IPS-20b (cell line): Measurements from ENCODE around the gene NUTM1.

Experiments used
- H3K27ac ChIP-seq: one replicate; pipeline ENCODE4 v1.5.1; 2013; ENCODE audit warnings: low read length
- H3K27me3 ChIP-seq: 2 replicates; pipeline ENCODE4 v1.6.1; 2013; ENCODE audit warnings: mild to moderate bottlenecking, low read length, inconsistent platforms; ENCODE audit not compliant: insufficient read depth
- H3K36me3 ChIP-seq: 2 replicates; pipeline ENCODE4 v1.6.1; 2013; ENCODE audit warnings: low read depth, mild to moderate bottlenecking, inconsistent platforms, low read length, moderate library complexity; ENCODE audit not compliant: insufficient read depth
- H3K4me1 ChIP-seq: 2 replicates; pipeline ENCODE4 v1.6.1; 2013; ENCODE audit warnings: mild to moderate bottlenecking, control low read depth, inconsistent platforms, low read length, moderate library complexity; ENCODE audit not compliant: insufficient read depth
- H3K4me3 ChIP-seq: 2 replicates; pipeline ENCODE4 v1.5.1; 2013; ENCODE audit warnings: mild to moderate bottlenecking, low read length, inconsistent platforms
- H3K9ac ChIP-seq: 2 replicates; pipeline ENCODE4 v1.6.1; 2013; ENCODE audit warnings: low read depth, mild to moderate bottlenecking, inconsistent platforms, low read length, moderate library complexity
- H3K9me3 ChIP-seq: 2 replicates; pipeline ENCODE4 v1.6.1; 2013; ENCODE audit warnings: mild to moderate bottlenecking, low read depth, low read length, inconsistent platforms; ENCODE audit not compliant: insufficient read depth

Gene NUTM1

DNA sequence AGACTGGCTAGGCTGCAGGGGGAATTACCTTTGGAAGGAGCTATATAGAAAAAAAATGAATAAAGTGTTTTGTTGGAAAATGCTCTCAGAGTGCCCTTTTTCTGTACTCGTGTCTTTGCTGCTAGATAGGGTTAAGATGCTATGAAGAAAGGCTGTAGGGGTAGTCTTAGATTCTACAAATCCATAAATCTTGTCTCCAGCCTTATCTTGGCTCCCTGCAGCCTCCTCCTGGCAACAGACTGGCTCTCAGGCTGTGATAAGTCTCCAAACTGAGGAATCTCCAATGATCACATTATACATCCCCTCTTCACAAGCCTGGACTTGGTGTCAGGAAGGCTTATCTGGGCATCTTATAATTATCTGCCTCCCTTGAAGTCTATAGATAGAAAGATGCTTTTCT, 14.5 kb downstream of the NUTM1 start:
- H3K4me1 ChIP-seq: no peaks in the 10 kb centered on the region; the same call in 1 of the 2 replicates
- H3K36me3 ChIP-seq: peaks cover 86% of the 10 kb centered on the region
- no peak overlapping the region for H3K9ac ChIP-seq
- no peak overlapping the region for H3K27ac ChIP-seq
- H3K4me3 ChIP-seq: no peak overlapping the region
- no peaks in the 10 kb centered on the region for H3K27me3 ChIP-seq
- no peaks in the 10 kb centered on the region for H3K9me3 ChIP-seq

DNA sequence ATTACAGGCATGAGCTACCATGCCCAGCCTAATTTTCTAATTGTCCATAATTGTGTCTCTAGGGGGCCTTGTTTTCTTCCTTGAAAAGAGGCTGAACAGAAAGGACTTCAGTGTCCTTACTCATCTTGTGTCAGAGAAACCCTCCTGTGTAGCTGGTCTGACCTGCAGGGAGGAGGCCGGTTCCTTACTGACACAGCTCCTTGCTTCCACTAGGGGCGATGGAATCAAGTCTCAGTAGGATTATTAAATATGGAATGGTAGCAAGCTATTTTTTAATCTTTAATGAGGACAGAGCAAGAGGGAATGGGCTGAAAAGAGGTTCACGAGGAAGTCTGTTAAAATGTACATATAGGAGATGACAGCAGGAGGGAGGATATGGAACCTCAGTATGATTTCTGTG, 15.3 kb downstream of the NUTM1 start:
- H3K36me3 ChIP-seq: peaks cover 93% of the 10 kb centered on the region
- H3K27ac ChIP-seq: no peak overlapping the region
- H3K4me3 ChIP-seq: no peak overlapping the region
- H3K9me3 ChIP-seq: no peaks in the 10 kb centered on the region
- H3K4me1 ChIP-seq: no peaks in the 10 kb centered on the region; the same call in 1 of the 2 replicates
- no peaks in the 10 kb centered on the region for H3K27me3 ChIP-seq
- no peak overlapping the region for H3K9ac ChIP-seq

DNA sequence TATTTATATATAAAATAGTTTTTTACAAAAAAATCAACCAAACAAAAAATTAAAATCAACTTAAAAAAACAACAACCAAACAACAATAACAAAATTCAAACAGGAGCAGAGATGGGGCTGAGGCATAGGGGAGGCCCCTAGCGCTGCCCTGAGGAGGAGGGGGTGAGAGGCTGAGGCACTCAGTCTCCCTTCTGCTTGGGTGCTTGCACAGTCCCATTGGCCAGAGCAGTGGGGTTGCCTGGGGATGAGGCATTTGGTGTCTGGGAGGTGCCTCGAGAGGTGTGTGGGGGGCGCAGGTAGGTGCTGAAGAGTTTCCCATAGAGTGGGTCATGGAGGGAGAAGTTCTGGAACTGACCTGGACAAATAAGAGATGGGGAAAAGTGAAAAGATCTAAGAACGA, 15.8 kb downstream of the NUTM1 start:
- no peaks in the 10 kb centered on the region; the same call in 1 of the 2 replicates for H3K4me1 ChIP-seq
- H3K36me3 ChIP-seq: peaks cover 96% of the 10 kb centered on the region
- H3K27ac ChIP-seq: no peak overlapping the region
- H3K4me3 ChIP-seq: no peak overlapping the region
- H3K27me3 ChIP-seq: no peaks in the 10 kb centered on the region
- H3K9me3 ChIP-seq: no peaks in the 10 kb centered on the region
- no peak overlapping the region for H3K9ac ChIP-seq

GRCh38 chr15:34359416-34359815, 16.3 kb downstream of the NUTM1 start:
- H3K36me3 ChIP-seq: peaks cover 94% of the 10 kb centered on the region

DNA sequence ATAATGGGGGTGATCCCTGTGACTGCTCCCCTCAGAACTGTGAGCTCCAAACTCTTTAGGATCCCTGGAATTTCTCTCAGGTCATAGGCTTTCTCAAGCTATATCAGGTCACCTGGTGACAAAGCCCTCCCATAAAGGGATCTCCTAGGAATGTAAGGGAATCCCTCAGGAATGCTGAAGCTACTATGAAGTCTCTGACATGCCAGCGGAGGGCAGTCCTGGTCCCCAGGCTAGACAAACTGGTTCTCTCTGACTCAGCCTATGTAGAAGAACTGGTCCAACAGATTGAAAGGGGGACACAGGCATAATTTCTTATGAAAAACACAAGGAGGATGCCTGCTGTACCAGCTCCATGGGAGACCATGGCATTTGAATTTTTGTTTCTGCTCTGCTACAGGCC, 17.2 kb downstream of the NUTM1 start:
- peaks cover 85% of the 10 kb centered on the region for H3K36me3 ChIP-seq
- no peaks in the 10 kb centered on the region; the same call in none of the 2 replicates for H3K4me1 ChIP-seq
- no peaks in the 10 kb centered on the region for H3K27me3 ChIP-seq
- no peak overlapping the region for H3K4me3 ChIP-seq
- no peaks in the 10 kb centered on the region for H3K9me3 ChIP-seq
- no peak overlapping the region for H3K27ac ChIP-seq
- no peak overlapping the region for H3K9ac ChIP-seq

More at GRCh38 chr15:34359416-34359815, 16.3 kb downstream of the NUTM1 start:
- Histone ChIP-seq H3K27ac (no peak overlapping the region), H3K9ac (no peak overlapping the region), H3K9me3 (no peaks in the 10 kb centered on the region), H3K27me3 (no peaks in the 10 kb centered on the region), H3K4me1 (no peaks in the 10 kb centered on the region; the same call in 1 of the 2 replicates), H3K4me3 (no peak overlapping the region)

DNA sequence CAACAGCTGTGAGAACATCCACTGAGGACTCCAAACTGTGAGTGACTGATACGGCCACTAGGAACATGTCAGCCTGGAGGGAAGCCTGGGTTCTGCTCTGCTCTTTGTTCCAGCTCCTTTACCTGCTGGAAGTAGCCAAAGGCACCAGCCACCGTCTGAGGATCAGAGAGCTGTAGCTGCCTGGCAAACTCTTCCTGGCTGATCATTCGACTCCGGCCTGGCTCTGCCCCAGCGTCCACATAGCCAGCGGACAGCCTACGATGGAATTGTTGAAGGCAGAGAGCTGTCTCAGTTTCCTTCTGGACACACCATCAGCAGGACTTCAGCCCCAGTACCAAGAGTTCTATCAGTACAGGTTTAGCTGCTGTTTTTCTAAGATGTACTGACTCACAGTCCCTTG, 18.2 kb downstream of the NUTM1 start:
- peaks cover 76% of the 10 kb centered on the region for H3K36me3 ChIP-seq
- no peaks in the 10 kb centered on the region for H3K9me3 ChIP-seq
- H3K27me3 ChIP-seq: no peaks in the 10 kb centered on the region
- H3K4me3 ChIP-seq: no peak overlapping the region
- no peak overlapping the region for H3K27ac ChIP-seq
- peaks cover 6% of the 10 kb centered on the region for H3K4me1 ChIP-seq
- H3K9ac ChIP-seq: no peak overlapping the region

GRCh38 chr15:34362047-34362773, 19.1 kb downstream of the NUTM1 start:
- Histone ChIP-seq H3K27ac (no peak overlapping the region), H3K9ac (no peak overlapping the region), H3K27me3 (no peaks in the 10 kb centered on the region), H3K4me3 (no peak overlapping the region), H3K36me3 (peaks cover 66% of the 10 kb centered on the region), H3K4me1 (peaks cover 6% of the 10 kb centered on the region), H3K9me3 (no peaks in the 10 kb centered on the region)

DNA sequence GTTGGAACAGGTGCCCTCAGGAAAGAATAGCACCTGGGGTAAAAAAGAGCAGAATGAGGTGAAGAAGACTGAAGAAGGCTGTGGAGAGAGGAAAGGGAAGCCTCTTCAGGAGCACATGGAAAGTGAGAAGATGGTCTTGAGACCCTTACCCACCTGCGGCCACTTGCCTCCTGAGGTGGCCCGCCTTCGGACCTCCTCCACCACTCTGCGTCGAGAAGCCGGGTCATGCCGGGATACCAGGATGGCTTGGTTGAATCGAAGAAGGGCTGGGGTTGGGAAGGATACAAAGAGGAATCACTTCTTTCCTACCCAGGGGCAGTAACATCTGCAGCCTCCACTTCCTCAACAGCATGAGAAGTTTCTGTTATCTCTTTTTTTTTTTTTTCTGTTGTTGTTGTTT, 20.9 kb downstream of the NUTM1 start:
- H3K9ac ChIP-seq: no peak overlapping the region
- H3K9me3 ChIP-seq: no peaks in the 10 kb centered on the region
- peaks cover 49% of the 10 kb centered on the region for H3K36me3 ChIP-seq
- peaks cover 12% of the 10 kb centered on the region for H3K4me1 ChIP-seq
- no peak overlapping the region for H3K4me3 ChIP-seq
- no peak overlapping the region for H3K27ac ChIP-seq
- H3K27me3 ChIP-seq: no peaks in the 10 kb centered on the region

DNA sequence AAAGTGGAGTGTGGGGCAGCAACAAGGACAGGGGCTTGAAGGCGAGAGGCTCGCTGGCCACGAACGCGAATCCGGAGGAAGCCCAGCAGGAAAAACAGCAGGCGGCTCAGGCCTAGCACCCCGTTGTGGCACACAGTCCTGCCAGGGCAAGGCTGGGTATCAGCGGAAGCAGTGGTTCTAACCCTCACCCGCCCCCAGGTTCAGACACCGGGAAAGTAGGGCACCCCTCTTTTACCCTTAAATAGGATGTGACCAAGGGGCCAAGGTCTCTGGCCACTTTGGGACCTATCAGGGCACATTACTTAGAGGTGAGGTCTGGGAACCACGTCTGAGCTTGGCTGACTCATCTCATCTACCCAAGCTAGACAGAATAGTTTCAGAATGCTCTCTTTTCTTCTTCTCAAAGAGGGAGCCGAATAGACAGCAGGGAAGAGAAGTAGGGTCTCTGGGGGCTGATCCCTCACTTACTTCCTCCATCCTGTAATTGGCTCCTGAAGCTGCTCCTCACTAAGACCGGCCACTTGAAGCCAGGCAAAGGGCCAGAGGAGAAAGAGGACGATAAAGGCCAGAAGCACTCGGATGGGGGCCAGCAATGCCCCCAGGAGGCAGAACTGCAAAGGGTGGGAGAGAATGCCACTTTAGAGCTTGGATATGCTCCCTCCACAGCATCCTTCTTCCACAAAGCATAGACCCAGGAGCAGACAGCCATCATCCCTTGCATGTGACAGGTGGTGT, 22.1 kb downstream of the NUTM1 start:
- Histone ChIP-seq H3K27ac (no peak overlapping the region), H3K9ac (peak overlapping the region; percentile 11; the same call in 1 of the 2 replicates), H3K4me3 (peak overlapping the region; percentile 74), H3K27me3 (no peaks in the 10 kb centered on the region), H3K36me3 (peaks cover 37% of the 10 kb centered on the region), H3K4me1 (peaks cover 13% of the 10 kb centered on the region), H3K9me3 (no peaks in the 10 kb centered on the region)

DNA sequence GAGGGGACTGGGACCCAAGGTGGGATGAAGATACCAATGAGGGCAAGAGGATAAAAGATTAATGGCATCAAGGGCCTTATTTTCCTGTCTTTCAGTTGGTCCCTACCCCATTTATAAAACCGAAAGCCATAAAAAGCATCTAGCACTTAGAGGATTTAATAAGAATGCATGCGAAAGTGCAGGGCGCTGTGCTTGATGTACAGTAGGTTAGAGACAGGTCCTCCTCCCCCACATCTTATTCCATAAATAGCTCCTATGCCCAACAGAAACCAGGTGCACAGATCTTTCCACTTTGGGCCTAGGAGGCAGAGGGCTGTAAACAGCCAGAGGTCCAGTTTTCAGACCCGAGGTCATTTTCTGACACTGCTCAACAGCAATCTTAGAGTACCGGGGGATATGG, 22.7 kb downstream of the NUTM1 start:
- Histone ChIP-seq H3K4me3 (peak overlapping the region; percentile 74), H3K27me3 (no peaks in the 10 kb centered on the region), H3K4me1 (peaks cover 15% of the 10 kb centered on the region), H3K27ac (no peak overlapping the region), H3K36me3 (peaks cover 31% of the 10 kb centered on the region), H3K9me3 (no peaks in the 10 kb centered on the region), H3K9ac (peak overlapping the region; percentile 11; the same call in 1 of the 2 replicates)

DNA sequence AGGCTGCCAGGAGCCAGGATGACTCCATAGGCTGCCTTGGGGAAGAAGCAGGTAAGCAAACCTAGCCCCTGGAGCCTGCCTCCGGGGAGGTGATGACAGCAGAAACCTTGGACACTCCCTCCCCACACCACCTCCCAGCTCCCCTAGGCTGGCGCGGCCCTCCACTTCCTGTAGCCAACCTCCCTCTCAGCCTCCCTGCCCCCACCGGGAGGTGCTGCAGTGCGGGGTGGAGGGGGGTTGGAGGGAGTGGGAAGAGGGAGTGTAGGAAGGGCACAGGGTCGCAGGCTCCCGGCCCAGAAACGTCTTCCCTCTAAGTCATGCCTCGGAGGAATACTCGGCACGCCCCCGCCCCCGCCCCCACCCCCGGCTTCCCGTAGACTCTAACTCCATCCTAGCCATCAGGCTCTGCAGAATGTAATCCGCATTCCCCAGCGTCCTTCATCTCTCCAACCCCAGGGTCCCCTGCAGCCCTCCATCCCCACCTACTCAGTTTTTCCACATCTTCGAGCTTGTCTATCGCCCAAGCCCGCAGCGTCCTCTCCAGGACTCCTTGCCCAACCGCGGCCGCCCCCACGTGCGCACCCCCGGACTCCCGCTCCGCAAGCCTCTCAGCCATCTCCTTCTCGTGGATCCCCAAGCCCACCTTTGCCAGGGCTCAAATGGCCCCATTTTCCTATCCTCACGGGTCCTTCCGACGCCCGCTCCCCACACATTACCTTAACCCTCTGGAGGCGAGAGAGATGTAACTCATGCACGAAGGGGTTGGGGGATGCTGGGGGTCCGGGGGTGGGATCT, 23.4 kb downstream of the NUTM1 start:
- peak overlapping the region; percentile 40 for H3K27ac ChIP-seq
- H3K4me1 ChIP-seq: peaks cover 15% of the 10 kb centered on the region
- peak overlapping the region; percentile 74 for H3K4me3 ChIP-seq
- H3K9ac ChIP-seq: peak overlapping the region; percentile 87; the same call in 1 of the 2 replicates
- no peaks in the 10 kb centered on the region for H3K27me3 ChIP-seq
- no peaks in the 10 kb centered on the region for H3K9me3 ChIP-seq
- H3K36me3 ChIP-seq: peaks cover 25% of the 10 kb centered on the region
